ENCODE results near the gene PCLO.
A peak's percentile ranks its signal among the peaks of the same experiment; 100 is the strongest.

Gene PCLO

GRCh38 chr7:82841828-82842227 lies 320.9 kb downstream of the PCLO start:
- no peaks in the 10 kb centered on the region for H3K36me3 ChIP-seq (replicated peaks)
- peak in 1 of 2 experiments; percentile 8 for DNase-seq (ENCODE audit: low spot score in 2 of 2)
- peaks cover 16% of the 10 kb centered on the region for H3K4me1 ChIP-seq
- no peaks in the 10 kb centered on the region for H3K9me3 ChIP-seq
- H3K4me3 ChIP-seq, result no peak overlapping the region
- in situ Hi-C loops (cut with MboI; ENCODE audit: low sequenced_read_pairs), result no loop called here
- no peaks in the 10 kb centered on the region for H3K27me3 ChIP-seq (ENCODE audit: low read depth)

GRCh38 chr7:82840061-82840460 lies 322.6 kb downstream of the PCLO start:
- H3K27me3 ChIP-seq (ENCODE audit: low read depth), result no peaks in the 10 kb centered on the region
- DNase-seq (ENCODE audit: low spot score in 2 of 2), result no peak
- in situ Hi-C loops (cut with MboI; ENCODE audit: low sequenced_read_pairs), result no loop called here
- H3K4me1 ChIP-seq, result peaks cover 16% of the 10 kb centered on the region
- H3K36me3 ChIP-seq (replicated peaks), result no peaks in the 10 kb centered on the region
- no peaks in the 10 kb centered on the region for H3K9me3 ChIP-seq
- H3K4me3 ChIP-seq, result no peak overlapping the region

- in situ Hi-C loops (cut with MboI; ENCODE audit: low sequenced_read_pairs), result no loop called here
- DNase-seq (ENCODE audit: low spot score in 2 of 2), result peak; percentile 13 to 46
- H3K4me3 ChIP-seq, result no peak overlapping the region
- H3K27me3 ChIP-seq (ENCODE audit: low read depth), result no peaks in the 10 kb centered on the region
- peaks cover 16% of the 10 kb centered on the region for H3K4me1 ChIP-seq
- H3K36me3 ChIP-seq (replicated peaks), result no peaks in the 10 kb centered on the region
- no peaks in the 10 kb centered on the region for H3K9me3 ChIP-seq
Measured at GRCh38 chr7:82839555-82839954, 323.1 kb downstream of the PCLO start.

DNA sequence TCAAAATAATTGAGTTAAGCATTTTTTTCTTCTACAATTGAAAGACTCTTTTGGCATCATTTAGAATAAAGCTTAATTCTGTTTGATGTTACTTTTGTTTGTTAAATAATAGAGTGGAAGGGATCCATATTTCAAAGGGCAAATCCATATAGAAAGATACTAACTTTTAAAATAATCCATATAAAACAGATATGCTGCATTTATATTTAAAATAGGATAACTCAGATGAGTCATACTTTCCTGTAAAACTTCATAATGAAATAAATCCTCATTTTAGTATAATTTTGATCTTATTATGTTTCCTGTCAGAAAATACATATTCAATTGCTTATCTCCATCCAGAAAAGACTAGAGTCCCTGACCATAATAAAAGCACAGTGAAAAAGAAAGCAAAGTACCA lies 323.6 kb downstream of the PCLO start:
- no peak for DNase-seq (ENCODE audit: low spot score in 2 of 2)
- H3K9me3 ChIP-seq, result no peaks in the 10 kb centered on the region
- no peaks in the 10 kb centered on the region for H3K36me3 ChIP-seq (replicated peaks)
- H3K4me1 ChIP-seq, result peaks cover 16% of the 10 kb centered on the region
- no peaks in the 10 kb centered on the region for H3K27me3 ChIP-seq (ENCODE audit: low read depth)
- in situ Hi-C loops (cut with MboI; ENCODE audit: low sequenced_read_pairs), result no loop called here
- no peak overlapping the region for H3K4me3 ChIP-seq

DNA sequence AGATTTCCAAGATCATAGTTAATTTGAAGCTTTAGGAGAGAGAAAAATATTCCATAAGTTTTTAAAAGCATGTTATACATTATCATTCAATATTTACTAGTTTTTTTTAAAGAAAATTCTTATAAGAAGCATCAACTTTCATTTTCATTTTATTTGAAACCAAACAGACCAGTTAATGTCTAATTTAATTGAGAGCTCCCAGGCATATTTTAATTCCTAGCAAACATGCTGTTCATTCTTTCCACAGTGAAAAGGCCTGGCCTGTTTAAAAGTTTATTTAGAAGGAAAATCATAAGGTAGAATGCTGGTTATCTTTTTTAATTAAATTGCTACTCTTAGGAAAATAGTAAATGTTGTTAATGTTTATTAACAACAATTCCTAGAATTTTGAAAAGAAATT lies 324.4 kb downstream of the PCLO start:
- H3K36me3 ChIP-seq (replicated peaks), result no peaks in the 10 kb centered on the region
- no peaks in the 10 kb centered on the region for H3K9me3 ChIP-seq
- H3K4me3 ChIP-seq, result no peak overlapping the region
- H3K4me1 ChIP-seq, result peaks cover 16% of the 10 kb centered on the region
- no peak for DNase-seq (ENCODE audit: low spot score in 2 of 2)
- in situ Hi-C loops (cut with MboI; ENCODE audit: low sequenced_read_pairs), result no loop called here
- H3K27me3 ChIP-seq (ENCODE audit: low read depth), result no peaks in the 10 kb centered on the region

GRCh38 chr7:82823073-82823472 lies 339.6 kb downstream of the PCLO start:
- DNase-seq (ENCODE audit: low spot score in 2 of 2), result no peak
- no peak overlapping the region for H3K4me3 ChIP-seq
- in situ Hi-C loops (cut with MboI; ENCODE audit: low sequenced_read_pairs), result loop anchor here (25.0 kb wide), 1 partner anchor 464 kb away; no protein-coding TSS in a partner anchor
- no peaks in the 10 kb centered on the region for H3K36me3 ChIP-seq (replicated peaks)
- no peaks in the 10 kb centered on the region for H3K9me3 ChIP-seq
- H3K4me1 ChIP-seq, result peaks cover 9% of the 10 kb centered on the region
- H3K27me3 ChIP-seq (ENCODE audit: low read depth), result no peaks in the 10 kb centered on the region

DNA sequence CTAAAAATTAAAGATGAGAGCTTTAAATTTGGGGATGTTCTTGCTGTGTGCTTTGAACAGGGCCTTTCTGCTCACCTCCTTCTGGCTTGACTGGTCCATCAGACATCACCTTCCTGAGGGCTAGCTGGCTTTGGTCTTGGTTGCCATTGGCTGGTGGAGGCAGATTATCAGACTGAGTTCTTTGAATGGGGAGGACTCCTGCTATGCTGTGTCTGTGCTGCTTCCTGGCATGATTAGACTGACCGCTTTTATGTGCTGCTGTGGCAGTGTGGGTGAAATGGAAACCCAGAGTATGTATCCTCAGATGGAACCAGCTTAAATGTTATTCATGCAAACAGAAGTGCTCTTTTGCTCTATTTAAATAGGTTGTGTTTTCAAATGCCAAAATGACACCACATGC lies 341.6 kb downstream of the PCLO start:
- peaks cover 9% of the 10 kb centered on the region for H3K4me1 ChIP-seq
- in situ Hi-C loops (cut with MboI; ENCODE audit: low sequenced_read_pairs), result loop anchor here (25.0 kb wide), 1 partner anchor 466 kb away; no protein-coding TSS in a partner anchor
- DNase-seq (ENCODE audit: low spot score in 2 of 2), result no peak

GRCh38 chr7:82818171-82818570 lies 344.5 kb downstream of the PCLO start:
- no peaks in the 10 kb centered on the region for H3K9me3 ChIP-seq
- peaks cover 9% of the 10 kb centered on the region for H3K4me1 ChIP-seq
- H3K4me3 ChIP-seq, result no peak overlapping the region
- no peaks in the 10 kb centered on the region for H3K36me3 ChIP-seq (replicated peaks)
- no peaks in the 10 kb centered on the region for H3K27me3 ChIP-seq (ENCODE audit: low read depth)
- no peak for DNase-seq (ENCODE audit: low spot score in 2 of 2)
- in situ Hi-C loops (cut with MboI; ENCODE audit: low sequenced_read_pairs), result loop anchor here (25.0 kb wide), 1 partner anchor 469 kb away; no protein-coding TSS in a partner anchor

More for the DNA sequence above, 341.6 kb downstream of the PCLO start:
- Histone ChIP-seq H3K4me3 (no peak overlapping the region), H3K9me3 (no peaks in the 10 kb centered on the region), H3K27me3 (ENCODE audit: low read depth) (no peaks in the 10 kb centered on the region), H3K36me3 (replicated peaks) (no peaks in the 10 kb centered on the region)

- H3K4me3 ChIP-seq, result no peak overlapping the region
- no peaks in the 10 kb centered on the region for H3K27me3 ChIP-seq (ENCODE audit: low read depth)
- no peak for DNase-seq (ENCODE audit: low spot score in 2 of 2)
- H3K9me3 ChIP-seq, result no peaks in the 10 kb centered on the region
- in situ Hi-C loops (cut with MboI; ENCODE audit: low sequenced_read_pairs), result loop anchor here (25.0 kb wide), 1 partner anchor 471 kb away; no protein-coding TSS in a partner anchor
- H3K36me3 ChIP-seq (replicated peaks), result no peaks in the 10 kb centered on the region
- peaks cover 4% of the 10 kb centered on the region for H3K4me1 ChIP-seq
Measured at GRCh38 chr7:82816272-82816671, 346.4 kb downstream of the PCLO start.

- H3K36me3 ChIP-seq (replicated peaks), result no peaks in the 10 kb centered on the region
- H3K27me3 ChIP-seq (ENCODE audit: low read depth), result no peaks in the 10 kb centered on the region
- no peaks in the 10 kb centered on the region for H3K4me1 ChIP-seq
- peak; percentile 37 to 62 for DNase-seq (ENCODE audit: low spot score in 2 of 2)
- no peak overlapping the region for H3K4me3 ChIP-seq
- in situ Hi-C loops (cut with MboI; ENCODE audit: low sequenced_read_pairs), result loop anchor here (25.0 kb wide), 1 partner anchor 477 kb away; no protein-coding TSS in a partner anchor
- no peaks in the 10 kb centered on the region for H3K9me3 ChIP-seq
Measured at GRCh38 chr7:82810558-82811259, 352.0 kb downstream of the PCLO start.

DNA sequence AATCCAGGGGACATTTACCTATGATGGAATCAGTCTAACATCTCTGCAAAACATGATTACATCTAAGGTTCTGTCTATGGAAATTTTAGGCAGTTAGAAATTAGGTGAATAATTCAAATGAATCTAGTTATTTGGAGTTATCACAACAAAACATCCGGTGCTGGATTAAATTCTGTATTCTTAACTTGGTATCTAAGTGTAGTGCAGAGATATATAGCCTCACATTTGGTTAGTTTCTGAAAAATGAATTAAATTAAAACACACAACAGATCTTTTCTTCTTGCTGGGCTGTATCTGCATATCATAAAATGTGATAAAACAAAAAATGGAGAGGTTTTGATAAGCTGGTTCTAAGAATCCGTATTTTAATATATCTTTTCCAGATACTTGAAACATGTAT lies 354.1 kb downstream of the PCLO start:
- Histone ChIP-seq H3K4me1 (no peaks in the 10 kb centered on the region), H3K9me3 (no peaks in the 10 kb centered on the region), H3K27me3 (ENCODE audit: low read depth) (no peaks in the 10 kb centered on the region), H3K36me3 (replicated peaks) (no peaks in the 10 kb centered on the region), H3K4me3 (no peak overlapping the region)
- DNase-seq (ENCODE audit: low spot score in 2 of 2), result no peak
- in situ Hi-C loops (cut with MboI; ENCODE audit: low sequenced_read_pairs), result loop anchor here (25.0 kb wide), 1 partner anchor 479 kb away; no protein-coding TSS in a partner anchor

- in situ Hi-C loops (cut with MboI; ENCODE audit: low sequenced_read_pairs), result loop anchor here (25.0 kb wide), 1 partner anchor 482 kb away; no protein-coding TSS in a partner anchor
- Histone ChIP-seq H3K36me3 (replicated peaks) (no peaks in the 10 kb centered on the region), H3K9me3 (no peaks in the 10 kb centered on the region), H3K4me3 (no peak overlapping the region), H3K27me3 (ENCODE audit: low read depth) (no peaks in the 10 kb centered on the region), H3K4me1 (no peaks in the 10 kb centered on the region)
- no peak for DNase-seq (ENCODE audit: low spot score in 2 of 2)
Measured at GRCh38 chr7:82805527-82805960, 357.1 kb downstream of the PCLO start.

GRCh38 chr7:82803411-82803810 lies 359.3 kb downstream of the PCLO start:
- DNase-seq (ENCODE audit: low spot score in 2 of 2), result no peak
- no peak overlapping the region for H3K4me3 ChIP-seq
- H3K9me3 ChIP-seq, result no peaks in the 10 kb centered on the region
- in situ Hi-C loops (cut with MboI; ENCODE audit: low sequenced_read_pairs), result loop anchor here (25.0 kb wide), 1 partner anchor 484 kb away; no protein-coding TSS in a partner anchor
- no peaks in the 10 kb centered on the region for H3K27me3 ChIP-seq (ENCODE audit: low read depth)
- H3K36me3 ChIP-seq (replicated peaks), result no peaks in the 10 kb centered on the region
- no peaks in the 10 kb centered on the region for H3K4me1 ChIP-seq

DNA sequence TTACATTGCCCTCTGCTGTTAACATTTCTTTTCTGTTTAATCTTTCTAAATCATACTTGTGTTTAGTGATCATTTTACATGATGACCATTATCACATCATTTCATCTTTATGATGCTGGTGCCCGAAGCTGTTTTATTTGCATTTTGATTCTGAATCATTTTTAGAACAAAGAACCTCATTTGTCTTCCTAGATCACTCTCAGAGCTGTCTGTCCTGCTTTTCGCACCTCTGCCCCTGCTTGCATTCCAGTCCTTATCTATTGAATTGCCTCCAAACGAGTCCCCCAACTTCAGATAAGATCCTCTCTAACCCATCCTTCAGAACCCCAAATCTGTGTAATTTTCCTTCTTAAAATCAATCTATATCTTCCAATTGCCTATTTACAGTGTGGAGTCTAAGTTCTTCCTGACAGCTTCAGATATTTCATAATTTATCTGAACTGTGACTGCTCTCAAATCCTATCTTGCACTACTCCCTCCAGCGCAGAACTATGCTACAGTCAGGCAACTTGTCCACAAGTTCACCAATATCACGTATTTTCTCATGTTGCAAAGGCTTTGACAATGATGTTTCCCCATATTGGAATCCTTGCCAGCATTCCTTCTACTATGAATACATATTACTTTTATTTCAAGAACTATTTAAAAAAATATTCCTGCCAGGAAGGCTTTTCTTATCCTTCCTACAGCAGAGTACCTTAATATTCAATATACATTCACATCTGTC lies 372.6 kb downstream of the PCLO start:
- in situ Hi-C loops (cut with MboI; ENCODE audit: low sequenced_read_pairs), result no loop called here
- H3K27me3 ChIP-seq (ENCODE audit: low read depth), result no peaks in the 10 kb centered on the region
- DNase-seq (ENCODE audit: low spot score in 2 of 2), result no peak
- H3K4me1 ChIP-seq, result no peaks in the 10 kb centered on the region
- H3K4me3 ChIP-seq, result no peak overlapping the region
- H3K9me3 ChIP-seq, result no peaks in the 10 kb centered on the region; the same call in 1 of the 2 replicates
- H3K36me3 ChIP-seq (replicated peaks), result no peaks in the 10 kb centered on the region

Data from HAP-1 (cell line).